COLO829 (cell line): ENCODE data around the gene FUT6.
"Not testable (repeated sequence)": the region's sequence is repeated elsewhere in the genome, so short reads cannot be mapped to it uniquely, and the experiment has no call there.

ENCODE experiments used
- DNase-seq: peaks from one replicate; pipeline ENCODE4 v3.0.0; 2012; ENCODE audit warnings: low spot score

FUT6 gene

DNA sequence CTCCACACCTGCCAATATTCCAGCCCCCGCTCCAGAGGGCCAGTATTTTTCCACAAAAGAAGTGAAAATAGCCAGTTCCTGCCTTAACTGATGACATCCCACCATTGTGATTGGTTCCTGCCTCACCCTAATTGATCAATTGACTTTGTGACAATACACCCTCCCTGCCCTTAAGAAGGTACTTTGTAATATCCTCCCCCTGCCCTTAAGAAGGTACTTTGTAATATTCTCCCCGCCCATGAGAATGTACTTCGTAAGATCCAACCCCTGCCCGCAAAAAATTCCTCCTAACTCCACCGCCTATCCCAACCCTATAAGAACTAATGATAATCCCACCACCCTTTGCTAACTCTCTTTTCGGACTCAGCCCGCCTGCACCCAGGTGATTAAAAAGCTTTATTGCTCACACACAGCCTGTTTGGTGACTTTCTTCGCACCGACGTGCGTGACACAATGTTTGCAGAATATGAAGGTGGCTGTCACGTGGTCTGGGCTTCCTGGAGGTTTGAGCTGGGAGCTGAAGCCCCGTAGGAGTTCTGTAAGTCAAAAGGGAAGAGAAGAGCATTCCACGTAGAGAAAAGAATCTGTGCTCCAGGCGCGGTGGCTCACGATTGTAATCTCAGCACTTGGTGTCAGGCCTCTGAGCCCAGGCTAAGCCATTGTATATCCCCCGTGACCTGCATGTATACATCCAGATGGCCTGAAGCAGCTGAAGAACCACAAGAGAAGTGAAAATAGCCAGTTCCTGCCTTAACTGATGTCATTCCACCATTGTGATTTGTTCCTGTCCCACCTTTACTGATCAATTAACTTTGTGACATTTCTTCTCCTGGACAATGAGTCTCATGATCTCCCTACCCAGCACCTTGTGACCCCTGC lies 17.9 kb upstream of the FUT6 start:
- DNase-seq = no peak

- not testable (repeated sequence) for DNase-seq
These were observed 15.6 kb upstream of the FUT6 start for GRCh38 chr19:5855151-5855550.

DNA sequence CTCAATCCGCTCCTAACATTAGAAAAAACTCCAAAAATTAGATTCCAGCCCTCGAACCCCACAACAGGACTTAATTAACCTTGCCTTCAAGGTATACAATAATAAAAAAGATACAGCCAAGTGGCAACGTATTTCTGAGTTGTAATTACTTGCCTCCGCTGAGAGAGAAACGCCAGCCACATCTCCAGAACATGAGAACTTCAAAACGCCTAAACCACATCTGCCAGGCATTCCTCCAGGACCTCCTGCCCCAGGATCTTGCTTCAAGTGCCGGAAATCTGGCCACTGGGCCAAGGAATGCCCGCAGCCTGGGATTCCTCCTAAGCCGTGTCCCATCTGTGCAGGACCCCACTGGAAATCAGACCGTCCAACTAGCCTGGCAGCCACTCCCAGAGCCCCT lies 14.6 kb upstream of the FUT6 start:
- not testable (repeated sequence) for DNase-seq

DNA sequence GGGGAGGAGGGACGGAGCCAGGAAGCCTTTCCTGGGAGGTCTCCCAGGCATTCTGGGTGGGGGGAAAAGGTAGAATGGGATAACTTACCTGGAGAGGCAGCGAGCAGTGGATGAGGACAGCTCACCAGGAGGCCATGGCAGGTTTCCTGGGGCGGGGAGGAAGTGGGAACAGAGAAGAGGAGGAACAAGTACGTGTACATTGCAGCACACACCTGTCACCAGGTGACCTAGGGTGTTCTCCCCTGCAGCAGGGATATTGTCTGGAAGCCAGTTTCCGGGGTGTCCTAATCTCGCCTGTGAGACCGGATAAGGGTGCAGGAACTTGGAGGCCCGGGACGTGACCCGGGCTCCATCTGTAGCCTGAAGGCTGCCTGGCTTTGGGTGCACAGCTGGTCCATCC lies 11.8 kb upstream of the FUT6 start, which contains the start of gene FUT3:
Gene FUT3, minus strand, starts transcription at position 148 of the 400 bp plus-strand sequence.
- no peak for DNase-seq

GRCh38 chr19:5850743-5851293 lies 11.3 kb upstream of the FUT6 start:
- no peak for DNase-seq

DNA sequence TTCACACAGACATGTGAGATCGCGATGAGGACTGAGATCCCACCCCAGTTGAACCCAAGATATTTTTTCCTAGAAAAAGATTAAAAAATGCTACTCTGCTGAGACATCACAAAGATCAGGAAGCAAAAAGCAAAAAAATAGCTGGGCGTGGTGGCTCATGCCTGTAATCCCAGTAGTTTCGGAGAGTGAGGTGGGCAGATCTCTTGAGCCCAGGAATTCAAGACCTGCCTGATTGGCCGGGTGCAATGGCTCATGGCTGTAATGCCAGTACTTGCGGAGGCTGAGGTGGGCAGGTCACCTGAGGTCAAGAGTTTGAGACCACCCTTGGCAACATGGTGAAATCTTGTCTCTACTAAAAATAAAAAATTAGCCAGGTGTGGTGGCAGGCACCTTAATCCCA lies 10.7 kb upstream of the FUT6 start:
- DNase-seq = no peak

GRCh38 chr19:5848621-5849020 lies 9.1 kb upstream of the FUT6 start:
- DNase-seq = not testable (repeated sequence)

- DNase-seq = not testable (repeated sequence)
These were observed 8.3 kb upstream of the FUT6 start for GRCh38 chr19:5847846-5848245.

DNA sequence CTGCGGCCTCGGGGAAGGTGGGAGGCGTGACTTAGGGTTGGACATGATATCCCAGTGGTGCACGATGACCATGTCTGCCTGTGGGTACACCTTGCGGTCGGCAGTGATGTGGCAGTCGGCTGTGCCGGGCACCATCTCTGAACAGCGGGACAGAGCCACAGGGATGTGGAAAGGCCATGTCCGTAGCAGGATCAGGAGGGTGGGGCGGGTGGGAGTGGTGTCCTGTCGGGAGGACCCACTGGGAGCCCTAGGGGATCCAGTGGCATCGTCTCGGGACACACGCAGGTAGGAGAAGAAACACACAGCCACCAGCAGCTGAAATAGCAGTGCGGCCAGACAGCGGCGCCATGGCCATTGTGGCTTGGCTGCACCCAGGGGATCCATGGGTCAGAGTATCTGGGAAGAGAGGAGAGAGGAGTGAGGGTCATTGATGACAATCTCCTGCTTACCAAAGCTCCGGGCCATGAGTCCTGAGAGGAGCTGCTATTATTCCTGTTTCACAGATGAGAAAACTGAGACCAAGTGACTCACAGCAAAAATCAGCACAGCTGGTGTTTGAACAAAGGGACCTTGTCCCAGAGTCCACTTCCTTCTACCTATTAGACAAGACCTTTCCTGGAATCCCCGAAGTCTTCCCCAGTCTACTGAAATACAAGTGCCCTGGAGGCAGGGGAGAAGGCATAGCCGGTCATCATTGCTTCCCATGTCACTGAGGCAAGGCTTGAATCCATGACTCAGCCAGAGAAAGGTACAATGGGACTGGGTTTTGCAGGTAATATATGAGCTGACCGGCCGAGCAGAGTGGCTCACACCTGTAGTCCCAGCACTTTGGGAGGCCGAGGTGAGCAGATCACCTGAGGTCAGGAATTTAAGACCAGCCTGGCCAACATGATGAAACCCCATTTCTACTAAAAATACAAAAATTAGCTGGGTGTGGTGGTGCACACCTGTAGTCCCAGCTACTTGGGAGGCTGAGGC lies 5.2 kb upstream of the FUT6 start:
- no peak for DNase-seq

DNA sequence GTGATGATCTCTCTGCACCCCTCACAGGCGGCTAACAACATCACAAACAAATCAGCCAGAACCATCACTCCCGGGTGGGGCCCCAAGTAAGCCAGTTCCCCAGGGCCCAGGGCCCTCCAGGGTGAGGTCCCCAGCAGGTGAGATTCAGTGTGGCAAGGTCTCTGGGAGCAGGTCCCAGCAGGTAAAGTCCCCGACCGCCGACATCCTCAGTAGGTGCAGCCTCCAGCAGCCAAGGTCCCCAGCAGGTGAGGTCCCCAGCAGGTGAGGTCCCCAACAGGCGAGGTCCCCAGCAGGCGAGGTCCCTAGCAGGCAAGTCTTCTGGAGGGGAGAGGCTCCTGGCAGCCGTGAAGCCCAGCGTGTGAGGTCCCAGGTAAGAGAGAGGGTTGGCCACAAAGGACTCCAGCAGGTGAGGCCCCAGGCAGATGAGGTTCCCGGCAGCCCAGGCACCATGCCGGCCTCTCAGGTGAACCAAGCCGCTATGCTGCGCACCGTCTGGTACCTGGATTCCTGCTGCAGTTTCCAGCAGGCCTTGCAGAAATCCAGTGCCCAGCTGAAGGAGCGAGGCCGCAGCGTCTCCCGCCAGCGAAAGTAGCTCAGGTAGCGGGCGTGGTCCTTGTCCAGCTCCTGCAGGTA lies 3.9 kb upstream of the FUT6 start:
- no peak for DNase-seq

- DNase-seq = not testable (repeated sequence)
These were observed 2.2 kb upstream of the FUT6 start for GRCh38 chr19:5841735-5842111.

DNA sequence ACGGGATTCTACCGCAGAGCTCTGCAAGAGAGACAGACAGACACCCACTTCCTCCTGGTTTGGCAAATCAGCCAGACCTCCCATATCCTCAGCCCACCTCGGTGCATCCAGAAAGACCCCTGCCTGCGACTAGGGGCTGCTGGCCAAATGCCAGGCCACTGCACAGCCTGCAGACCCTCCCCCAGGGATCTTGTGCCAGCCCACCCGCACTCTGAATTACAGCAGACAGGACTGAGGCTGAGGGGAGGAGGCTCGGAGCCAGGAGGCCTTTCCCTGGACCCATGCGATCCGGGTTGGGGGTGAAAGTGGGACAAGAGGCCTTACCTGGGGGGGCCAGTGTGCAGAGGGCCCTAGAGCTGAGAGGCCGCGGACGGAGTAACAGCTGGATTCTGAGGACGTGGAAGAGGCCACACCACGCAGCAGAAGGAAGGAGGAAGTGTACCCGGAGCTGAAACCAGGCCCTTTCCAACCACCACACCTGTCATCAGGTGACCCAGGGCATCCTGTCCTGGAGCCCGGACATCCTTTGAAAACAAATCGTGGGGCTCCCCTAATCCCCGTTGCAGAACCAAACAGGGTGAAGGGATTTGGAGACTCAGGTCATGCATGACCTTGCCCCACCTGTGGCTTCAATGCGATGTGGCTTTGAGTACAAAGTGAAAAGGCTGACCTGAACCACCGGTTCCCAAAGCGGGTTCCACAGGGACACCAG lies 993 bp downstream of the FUT6 start:
- no peak for DNase-seq

- no peak for DNase-seq
These were observed 1.6 kb downstream of the FUT6 start for GRCh38 chr19:5837761-5838352.

DNA sequence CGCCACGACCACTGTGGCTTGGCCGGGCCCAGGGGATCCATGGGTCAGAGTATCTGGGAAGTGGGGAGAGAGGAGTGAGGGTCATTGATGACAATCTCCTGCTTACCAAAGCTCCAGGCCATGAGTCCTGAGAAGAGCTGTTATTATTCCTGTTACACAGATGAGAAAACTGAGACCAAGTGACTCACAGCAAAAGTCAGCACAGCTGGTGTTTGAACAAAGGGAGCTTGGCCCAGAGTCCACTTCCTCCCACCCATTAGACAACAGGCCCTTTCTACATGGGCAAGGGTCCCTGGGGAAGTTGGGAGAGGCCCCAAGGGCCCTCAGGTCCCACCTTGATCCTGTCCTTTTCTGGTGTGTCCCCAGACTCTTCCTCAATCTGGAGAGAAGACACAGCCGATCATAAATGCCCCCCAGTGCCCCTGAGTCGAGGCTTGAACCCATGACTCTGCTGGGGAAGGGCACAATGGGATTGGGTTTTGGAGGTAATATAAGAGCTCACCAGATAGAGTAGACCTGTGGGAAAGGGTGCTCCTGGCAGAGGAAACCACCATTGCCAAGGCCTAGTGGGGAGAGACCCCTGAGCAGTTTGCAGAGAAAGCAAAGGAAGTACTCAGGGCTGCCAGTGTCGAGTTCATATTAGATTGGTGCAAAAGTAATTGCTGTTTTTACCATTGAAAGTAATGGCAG lies 6.8 kb downstream of the FUT6 start:
- no peak for DNase-seq

GRCh38 chr19:5832061-5832460 lies 7.4 kb downstream of the FUT6 start:
- DNase-seq = no peak

DNA sequence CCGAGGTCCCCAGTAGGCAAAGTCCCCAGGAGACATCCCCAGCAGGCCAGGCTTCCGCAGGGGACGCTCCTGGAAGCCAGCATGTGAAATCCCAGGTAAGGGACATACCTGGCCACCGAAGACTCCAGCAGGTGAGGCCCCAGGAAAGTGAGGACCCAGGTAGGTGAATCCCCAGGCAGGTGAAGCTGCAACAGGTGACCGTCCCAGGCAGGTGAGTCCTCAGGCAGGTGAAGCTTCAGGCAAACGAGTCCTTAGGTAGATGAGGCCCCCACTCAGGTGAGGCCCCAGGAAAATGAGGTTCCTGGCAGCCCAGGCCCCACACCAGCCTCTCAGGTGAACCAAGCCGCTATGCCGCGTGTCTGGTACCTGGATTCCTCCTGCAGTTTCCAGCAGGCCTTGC lies 8.3 kb downstream of the FUT6 start:
- DNase-seq = no peak

- DNase-seq = no peak
These were observed 9.8 kb downstream of the FUT6 start for GRCh38 chr19:5829567-5830310.

DNA sequence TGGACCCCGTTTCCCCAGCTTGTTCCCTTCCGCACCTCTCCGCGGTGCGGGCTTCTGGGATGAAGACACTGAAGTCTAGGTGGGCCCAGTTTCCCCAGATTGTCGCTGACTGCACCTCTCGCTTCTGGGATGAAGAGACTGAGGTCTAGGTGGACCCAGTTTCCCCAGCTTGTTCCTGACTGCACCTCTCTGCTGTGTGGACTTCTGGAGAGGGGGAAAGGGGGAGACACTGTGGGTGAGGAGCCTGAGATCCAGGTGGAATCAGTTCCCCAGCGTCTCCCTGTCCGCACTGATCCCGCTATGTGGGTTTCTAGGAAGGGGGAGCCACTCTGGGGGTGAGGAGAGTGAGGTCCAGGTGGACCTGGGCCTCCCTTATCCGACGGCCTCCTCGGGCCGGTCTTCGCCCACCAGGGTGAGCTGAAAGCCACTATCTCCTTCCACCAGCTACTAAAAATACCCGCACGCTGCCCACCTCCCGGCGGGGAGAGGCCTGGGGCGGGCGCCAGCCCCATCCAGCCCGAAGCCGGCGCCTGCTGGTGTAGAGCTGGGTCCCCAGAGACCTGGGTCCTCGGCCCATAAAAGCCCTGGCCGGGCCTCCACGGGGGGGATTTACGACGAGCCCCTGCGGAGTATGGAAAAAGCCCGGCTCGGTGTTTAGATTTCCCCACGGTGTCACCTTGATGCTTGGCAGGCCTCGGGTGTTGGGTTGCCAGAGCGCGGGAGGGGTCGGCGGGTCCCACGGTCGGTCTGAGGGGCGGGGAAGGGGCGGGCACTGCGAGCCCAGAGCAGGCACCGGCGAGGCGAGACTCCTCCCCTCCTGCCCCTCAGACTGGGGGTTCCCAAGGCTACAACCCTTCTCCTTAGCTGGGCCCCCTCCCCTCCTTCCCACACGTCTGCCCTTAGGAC lies 10.6 kb downstream of the FUT6 start:
- DNase-seq = no peak
